HFF-Myc (cell line): ENCODE results near the gene ZNF598.

Experiments
- DNase-seq: peaks from one replicate; pipeline ENCODE4 v3.0.0-alpha.2; 2011; ENCODE audit warnings: low read depth; ENCODE audit errors: extremely low read depth
- H3K4me3 ChIP-seq: replicated peaks from 2 replicates; pipeline ENCODE4 v1.5.1; 2011; ENCODE audit warnings: low read depth, mild to moderate bottlenecking, control low read depth, low read length
- CTCF ChIP-seq: IDR thresholded peaks from 2 replicates; pipeline ENCODE4 v1.5.1; 2012; ENCODE audit warnings: mild to moderate bottlenecking, low read depth, low read length, control low read depth; ENCODE audit errors: missing control alignments

The ZNF598 gene

GRCh38 chr16:2040787-2041522, 31.3 kb upstream of the ZNF598 start:
- no peak overlapping the region for H3K4me3 ChIP-seq
- no peak for DNase-seq
- TF ChIP-seq CTCF, result no peak

- no peak for DNase-seq
- TF ChIP-seq CTCF, result no peak
- no peak overlapping the region for H3K4me3 ChIP-seq
Measured at GRCh38 chr16:2040041-2040786, 30.6 kb upstream of the ZNF598 start.

- DNase-seq, result no peak
- no peak for TF ChIP-seq CTCF
- no peak overlapping the region for H3K4me3 ChIP-seq
Measured at GRCh38 chr16:2039274-2040031, 29.8 kb upstream of the ZNF598 start.

- no peak for DNase-seq
Measured at GRCh38 chr16:2038382-2039231, 29.0 kb upstream of the ZNF598 start.

GRCh38 chr16:2037647-2038381, 28.2 kb upstream of the ZNF598 start:
- DNase-seq, result no peak
- H3K4me3 ChIP-seq, result no peak overlapping the region
- no peak for TF ChIP-seq CTCF

More at GRCh38 chr16:2038382-2039231, 29.0 kb upstream of the ZNF598 start:
- no peak for TF ChIP-seq CTCF
- no peak overlapping the region for H3K4me3 ChIP-seq

- TF ChIP-seq CTCF, result no peak
- no peak overlapping the region for H3K4me3 ChIP-seq
- DNase-seq, result no peak
Measured at GRCh38 chr16:2037115-2037514, 27.5 kb upstream of the ZNF598 start.
